GM19328 (cell line): ENCODE measurements around the gene CDH23.

Source experiments
- ATAC-seq: cut with Tn5 transposase; IDR thresholded peaks from one replicate; pipeline ENCODE4 v1.9.1; 2021; ENCODE audit warnings: mild to moderate bottlenecking, moderate library complexity; ENCODE audit not compliant: unreplicated experiment

CDH23 gene

DNA sequence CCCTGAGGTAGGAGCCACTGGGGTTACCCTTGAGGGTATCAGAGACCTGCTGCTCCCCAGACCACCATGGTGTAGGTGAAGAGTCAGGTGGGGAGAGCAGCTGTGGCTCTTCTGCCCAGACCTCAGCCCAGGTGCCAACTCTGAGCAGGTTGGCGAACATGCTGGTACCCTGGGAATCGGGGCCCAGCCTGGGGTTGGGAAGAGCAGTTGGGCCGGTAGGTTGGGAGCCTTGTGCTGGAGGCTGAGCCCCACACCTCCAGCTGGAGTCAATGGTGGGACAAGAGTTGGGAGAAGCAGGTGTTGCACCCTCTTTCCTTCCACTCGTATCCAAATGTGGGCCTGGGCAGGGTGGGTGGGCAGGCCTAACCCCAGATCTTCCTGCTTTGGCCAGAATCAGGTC is 114.5 kb downstream of the CDH23 start:
- ATAC-seq: no peak

DNA sequence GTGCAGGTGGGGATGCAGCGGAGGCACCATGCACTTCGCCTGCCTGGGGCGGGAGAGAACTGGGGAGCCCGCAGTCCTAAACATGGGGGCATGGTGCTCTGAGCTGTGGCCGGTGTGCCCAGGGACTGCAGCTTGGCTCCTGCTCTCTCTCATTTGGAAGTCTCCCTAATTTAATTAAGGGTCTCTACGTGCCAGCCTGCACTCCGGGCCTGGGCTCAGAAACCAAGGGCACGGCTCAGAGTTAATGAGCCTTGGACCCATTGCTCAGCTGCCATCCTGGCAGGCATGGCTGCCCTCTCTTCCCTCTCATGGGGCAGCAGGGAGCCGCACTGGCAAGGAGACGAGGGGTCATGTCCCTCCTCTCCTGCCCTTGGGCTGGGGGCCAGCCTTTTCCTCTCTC is 115.6 kb downstream of the CDH23 start:
- ATAC-seq: no peak

GRCh38 chr10:71512761-71513539 is 116.2 kb downstream of the CDH23 start:
- no peak for ATAC-seq

DNA sequence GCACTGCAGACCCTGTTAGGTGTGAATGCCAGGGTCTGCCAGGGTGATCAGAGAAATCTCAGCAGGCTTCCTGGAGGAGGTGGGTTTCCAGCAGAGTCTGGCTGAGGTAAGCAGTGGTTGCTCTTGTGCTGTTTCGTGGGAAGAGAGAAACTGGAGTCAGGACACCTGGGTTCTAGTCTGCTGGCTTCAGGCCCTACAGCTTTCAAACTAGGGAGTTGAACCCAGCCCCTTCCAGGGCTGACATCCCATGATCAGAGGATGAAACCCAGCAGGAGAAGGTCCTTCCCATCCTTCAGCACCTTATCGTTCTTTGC is 116.8 kb downstream of the CDH23 start:
- no peak for ATAC-seq

DNA sequence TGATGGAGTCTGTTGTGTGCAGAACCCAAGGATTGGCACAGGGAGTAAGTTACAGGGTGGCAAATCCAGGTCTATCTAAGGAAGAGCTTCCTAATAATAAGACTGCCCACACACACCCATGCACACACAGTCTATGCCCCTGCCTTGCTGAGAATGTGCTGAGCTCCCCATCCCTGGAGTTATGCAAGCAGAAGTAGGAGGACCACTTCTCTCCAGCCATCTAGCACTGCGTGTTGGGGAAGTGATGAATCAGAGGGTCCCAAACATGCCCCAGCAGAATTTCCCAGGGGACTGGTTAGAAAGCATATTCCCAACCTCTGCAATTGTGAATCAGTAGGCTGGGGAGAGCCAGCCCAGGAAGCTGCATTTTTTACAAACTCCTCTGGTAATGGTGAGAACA is 117.2 kb downstream of the CDH23 start:
- no peak for ATAC-seq

GRCh38 chr10:71515531-71516172 is 118.9 kb downstream of the CDH23 start:
- ATAC-seq: no peak

- ATAC-seq: no peak
These were observed 120.2 kb downstream of the CDH23 start for GRCh38 chr10:71516890-71517289.

GRCh38 chr10:71517298-71518169 is 120.8 kb downstream of the CDH23 start:
- ATAC-seq: no peak

GRCh38 chr10:71520042-71520441 is 123.3 kb downstream of the CDH23 start:
- ATAC-seq: no peak

DNA sequence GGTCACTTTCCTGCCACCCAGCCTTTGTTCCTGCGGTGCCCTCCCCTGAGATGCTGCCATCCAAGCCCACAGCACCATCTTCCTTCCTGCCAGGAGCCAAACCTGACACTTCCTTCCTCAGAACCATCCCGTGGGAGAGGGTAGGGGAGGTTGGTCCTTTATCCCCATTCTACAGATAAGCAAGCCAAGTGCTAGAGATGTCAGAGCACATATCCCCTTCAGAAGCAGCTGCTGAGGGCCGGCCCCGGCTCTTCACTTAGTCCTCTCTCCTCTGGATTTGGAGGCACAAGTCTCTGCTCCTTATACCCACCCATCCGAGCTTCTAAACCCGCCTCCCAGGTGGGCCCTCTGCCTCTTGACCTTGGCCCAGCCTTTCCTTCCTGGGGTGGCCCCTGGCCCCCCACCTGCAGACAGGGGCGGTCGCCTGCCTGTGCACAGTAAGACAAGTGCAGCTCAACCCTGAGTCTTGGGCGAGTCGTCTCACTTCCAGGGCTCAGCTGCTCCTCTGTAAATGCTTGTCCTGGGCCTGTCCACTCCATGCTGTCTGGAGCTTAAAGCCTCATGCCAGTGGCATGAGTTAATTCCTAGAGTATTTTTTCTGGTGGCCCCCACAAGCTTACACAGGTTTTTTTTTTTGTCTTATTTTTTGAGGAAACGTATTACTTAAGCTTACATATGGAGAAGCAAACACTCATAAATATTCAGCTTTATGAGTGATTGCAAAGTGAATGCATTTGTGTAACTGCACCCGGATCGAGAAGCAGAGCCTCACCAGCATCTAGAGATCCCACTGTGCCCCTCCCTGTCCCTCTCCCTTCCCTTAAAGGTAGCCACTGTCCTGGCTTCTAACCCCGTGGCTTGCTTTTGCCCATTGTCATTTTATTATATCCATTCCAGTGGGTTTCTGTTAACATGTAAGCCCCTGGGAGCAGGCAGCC is 125.1 kb downstream of the CDH23 start:
- no peak for ATAC-seq

- ATAC-seq: no peak
These were observed 125.9 kb downstream of the CDH23 start for GRCh38 chr10:71522442-71523144.

DNA sequence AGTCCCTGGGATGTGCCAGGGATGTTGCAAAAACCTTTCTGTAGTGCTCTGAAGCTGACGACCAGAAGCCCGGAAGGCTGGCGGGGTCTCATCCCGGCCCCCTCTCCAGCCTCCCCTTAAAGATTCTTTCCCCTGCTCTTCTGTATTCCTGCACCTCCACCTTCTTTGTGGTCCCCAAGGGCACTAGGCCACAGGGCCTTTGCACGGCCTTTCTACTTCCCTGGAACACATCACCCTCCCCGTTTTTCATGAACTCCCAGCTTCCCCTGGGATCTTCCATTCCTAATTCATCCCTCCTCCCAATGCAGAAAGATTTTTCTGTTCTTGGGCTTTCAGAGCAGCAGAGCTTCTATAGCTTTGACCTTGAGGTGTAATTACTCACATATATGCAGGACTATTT is 127.0 kb downstream of the CDH23 start:
- ATAC-seq: no peak

DNA sequence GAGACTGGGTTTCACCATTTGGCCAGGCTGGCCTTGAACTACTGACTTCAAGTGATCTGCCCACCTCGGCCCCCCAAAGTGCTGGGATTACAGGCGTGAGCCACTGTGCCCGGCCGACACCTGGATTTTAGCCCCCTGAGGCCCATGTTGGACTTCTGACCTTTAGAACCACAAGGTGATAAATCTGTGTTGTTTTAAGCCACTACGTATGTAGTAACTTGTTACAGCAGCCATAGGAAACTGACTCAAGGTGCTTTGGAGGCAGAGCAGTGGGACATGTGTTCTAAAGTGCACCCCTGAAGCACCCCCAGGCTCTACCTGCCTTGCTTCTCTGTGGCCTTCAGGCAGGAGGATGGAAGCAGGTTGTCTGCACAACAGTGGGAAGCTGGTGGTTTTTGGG is 128.4 kb downstream of the CDH23 start:
- no peak for ATAC-seq

DNA sequence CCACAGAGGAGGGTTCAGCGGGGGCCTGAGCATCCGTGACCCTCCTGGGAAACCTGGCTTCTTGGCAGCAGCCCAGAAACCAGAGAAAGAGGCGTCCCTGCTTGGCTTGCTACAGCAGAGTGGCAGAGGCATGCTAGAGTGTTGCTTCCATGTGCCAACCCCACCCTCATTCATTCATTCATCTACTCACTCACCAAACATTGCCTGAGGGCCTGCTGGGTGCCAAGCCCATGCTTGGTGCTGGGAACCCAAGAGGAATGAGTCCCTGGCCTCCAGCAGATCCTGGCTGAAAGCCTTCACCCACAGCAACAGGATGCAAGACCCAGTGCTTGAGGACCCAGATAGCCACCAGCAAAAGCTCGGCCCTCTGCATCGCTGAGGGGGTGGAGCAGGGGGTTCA is 129.0 kb downstream of the CDH23 start:
- ATAC-seq: no peak

DNA sequence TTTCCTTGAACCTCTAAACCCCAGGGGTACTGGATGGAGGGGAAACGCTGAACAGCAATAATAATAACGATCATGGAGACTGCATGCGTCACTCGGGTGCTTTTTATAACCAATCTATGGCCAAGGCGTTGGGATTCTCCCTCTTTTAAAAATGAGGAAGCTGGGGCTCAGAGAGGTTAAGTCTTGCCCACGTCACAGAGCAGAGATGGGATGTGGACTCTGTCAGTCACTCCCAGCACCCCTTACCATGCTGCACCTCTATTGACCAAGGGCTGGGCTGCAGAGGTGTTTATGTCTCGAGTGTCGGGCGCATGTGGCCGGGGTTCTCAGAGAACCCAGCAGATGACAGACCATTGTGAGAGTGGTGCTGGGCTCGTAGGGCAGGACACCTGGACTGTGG is 129.9 kb downstream of the CDH23 start:
- ATAC-seq: no peak

GRCh38 chr10:71527135-71527534 is 130.4 kb downstream of the CDH23 start:
- no peak for ATAC-seq

DNA sequence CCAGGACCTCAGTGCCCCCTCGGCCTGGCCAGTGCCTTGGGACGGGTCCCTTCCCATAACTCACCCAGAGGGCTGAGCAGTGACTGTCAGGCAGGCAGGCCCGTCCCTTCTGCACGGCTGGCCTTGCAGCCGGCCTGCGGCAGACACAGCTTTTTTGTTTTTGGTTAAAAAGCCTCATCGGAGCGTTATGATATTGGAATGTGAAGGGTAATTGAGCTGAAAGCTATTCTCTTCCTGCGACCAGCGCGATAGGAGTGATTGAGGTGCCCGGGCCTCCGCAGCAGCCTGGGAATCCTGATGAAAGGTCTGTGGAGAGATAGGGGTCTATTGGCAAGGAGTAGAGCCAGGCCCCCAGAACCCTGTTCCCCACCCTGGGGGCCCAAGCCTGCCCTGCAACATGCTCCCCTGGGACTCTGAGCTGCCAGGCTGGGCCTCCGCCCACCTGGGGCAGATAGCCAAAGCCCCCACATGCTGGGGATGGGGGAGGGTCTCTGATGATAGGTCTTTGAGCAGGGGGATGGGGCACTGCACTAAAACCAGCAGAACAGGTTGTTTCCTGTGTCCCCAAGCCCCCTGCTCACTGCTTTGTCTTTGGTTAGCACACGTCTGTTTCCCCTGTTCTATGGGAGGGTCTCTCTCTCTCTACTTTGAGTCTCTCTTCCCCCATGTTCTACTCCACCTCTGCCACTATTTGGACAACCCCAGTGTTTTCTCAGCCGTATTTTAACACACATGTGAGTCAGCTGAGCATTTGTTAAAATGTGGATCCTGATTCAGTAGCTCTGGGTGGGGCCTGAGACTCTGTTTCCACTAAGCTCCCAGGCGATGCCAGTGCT is 131.9 kb downstream of the CDH23 start:
- no peak for ATAC-seq

GRCh38 chr10:71529207-71529827 is 132.6 kb downstream of the CDH23 start:
- no peak for ATAC-seq

DNA sequence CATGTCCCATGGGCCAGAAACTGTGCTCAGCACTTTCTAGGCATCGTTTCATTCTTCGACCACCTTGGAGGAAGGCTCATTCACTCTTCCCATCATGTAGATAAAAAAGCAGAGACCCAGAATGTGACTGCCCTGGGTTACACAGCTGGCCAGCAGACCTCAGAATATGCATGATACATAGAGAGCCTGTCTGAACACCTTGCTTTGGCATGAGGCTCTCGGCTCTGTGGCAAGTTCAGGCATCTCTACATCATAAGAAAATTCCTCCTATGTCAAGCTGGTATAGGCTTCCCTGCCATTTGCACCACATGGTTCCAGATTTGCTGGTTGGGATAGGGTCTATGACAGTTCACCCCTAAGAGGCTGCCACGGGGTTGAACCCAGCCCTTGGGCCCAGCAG is 134.1 kb downstream of the CDH23 start:
- ATAC-seq: no peak
